HUES64 (cell line): ENCODE results near the gene NAE1. TPM values are rescaled to one million over a fixed set of nuclear protein-coding genes. Genes with fewer than 3 reads are reported as not detected.
"Not testable (repeated sequence)": the region's sequence is repeated elsewhere in the genome, so short reads cannot be mapped to it uniquely, and the experiment has no call there.

ENCODE experiments used
- H3K27ac ChIP-seq: 2 replicates; pipeline ENCODE4 v1.7.0; 2013; ENCODE audit warnings: low read depth, low read length, inconsistent platforms
- H3K27me3 ChIP-seq: 2 replicates; pipeline ENCODE4 v1.6.1; 2013; ENCODE audit warnings: mild to moderate bottlenecking, low read length; ENCODE audit not compliant: insufficient read depth
- H3K36me3 ChIP-seq: 2 replicates; pipeline ENCODE4 v1.6.1; 2013; ENCODE audit warnings: mild to moderate bottlenecking, low read length; ENCODE audit not compliant: insufficient read depth
- H3K4me1 ChIP-seq: 2 replicates; pipeline ENCODE4 v1.6.1; 2013; ENCODE audit warnings: mild to moderate bottlenecking, low read length, moderate library complexity; ENCODE audit not compliant: insufficient read depth
- H3K4me3 ChIP-seq: 2 replicates; pipeline ENCODE4 v1.5.1; 2013; ENCODE audit warnings: mild to moderate bottlenecking, low read length, moderate library complexity
- H3K9ac ChIP-seq: 2 replicates; pipeline ENCODE4 v1.6.1; 2013; ENCODE audit warnings: mild to moderate bottlenecking, low read depth, low read length
- H3K9me3 ChIP-seq: 2 replicates; pipeline ENCODE4 v1.6.1; 2013; ENCODE audit warnings: low read depth, low read length; ENCODE audit not compliant: insufficient read depth
- WGBS: fragments of 150-250, 120-280 bp; methylation state at CpG from one replicate; pipeline ENCODE4 v1.1.7; 2013; ENCODE audit warnings: missing lambda C conversion rate; 5-methylcytosine and 5-hydroxymethylcytosine counted together
- polyA plus RNA-seq, 2 experiments: library from polyadenylated mRNA; stranded (reverse); fragments of 50-300 nt; gene quantifications; one replicate each; pipeline ENCODE4 v1.2.3, GENCODE V29; 2013

The NAE1 gene
- 168 TPM for polyA plus RNA-seq (2013, experiment 1 of 2)
- polyA plus RNA-seq (2013, experiment 2 of 2) = 161 TPM

- under 1% methylated on average over 84 of the region's 84 CpGs for WGBS
- peaks cover 10% of the 10 kb centered on the region; the same call in 1 of the 2 replicates for H3K4me1 ChIP-seq
- H3K36me3 ChIP-seq = peaks cover 24% of the 10 kb centered on the region
- H3K27me3 ChIP-seq = 0 out of 2 replicates have a peak, but pooled peaks cover 3% of the 10 kb centered on the region
- peak within 1 kb of the TSS; percentile 84 for H3K27ac ChIP-seq
- peak within 1 kb of the TSS; percentile 97 for H3K9ac ChIP-seq
- H3K4me3 ChIP-seq = peak within 1 kb of the TSS; percentile 82
- H3K9me3 ChIP-seq = no peaks in the 10 kb centered on the region
Observed at GRCh38 chr16:66830422-66831404, at the start of gene NAE1. Gene NAE1 (minus strand): TSS chr16:66830976. CDS start chr16:66830899, 77 bp downstream.

- WGBS = 85% methylated on average over 5 of the region's 5 CpGs
- Histone ChIP-seq H3K4me1 (peaks cover 10% of the 10 kb centered on the region; the same call in 1 of the 2 replicates), H3K27ac (no peak overlapping the region)
Observed at GRCh38 chr16:66878067-66878466, 47.3 kb upstream of the NAE1 start.

GRCh38 chr16:66874079-66874775, 43.5 kb upstream of the NAE1 start:
- Histone ChIP-seq H3K9ac (no peak overlapping the region), H3K36me3 (no peaks in the 10 kb centered on the region), H3K4me1 (no peaks in the 10 kb centered on the region), H3K4me3 (no peak overlapping the region), H3K27me3 (peaks cover 10% of the 10 kb centered on the region; the same call in 1 of the 2 replicates), H3K9me3 (no peaks in the 10 kb centered on the region), H3K27ac (no peak overlapping the region; the same call in 1 of the 2 replicates)
- WGBS = 0% methylated on average over 1 of the region's 1 CpG

More at GRCh38 chr16:66878067-66878466, 47.3 kb upstream of the NAE1 start:
- Histone ChIP-seq H3K9ac (no peak overlapping the region), H3K4me3 (no peak overlapping the region), H3K36me3 (no peaks in the 10 kb centered on the region), H3K9me3 (no peaks in the 10 kb centered on the region), H3K27me3 (peaks cover 2% of the 10 kb centered on the region; the same call in 1 of the 2 replicates)

- H3K9me3 ChIP-seq = no peaks in the 10 kb centered on the region
- no peaks in the 10 kb centered on the region for H3K4me1 ChIP-seq
- no peak overlapping the region for H3K9ac ChIP-seq
- no peak overlapping the region for H3K27ac ChIP-seq
- H3K36me3 ChIP-seq = no peaks in the 10 kb centered on the region
- H3K27me3 ChIP-seq = peaks cover 10% of the 10 kb centered on the region; the same call in 1 of the 2 replicates
- no peak overlapping the region for H3K4me3 ChIP-seq
Observed at GRCh38 chr16:66873685-66874055, 42.9 kb upstream of the NAE1 start.

GRCh38 chr16:66872943-66873684, 42.3 kb upstream of the NAE1 start:
- peak overlapping the region; percentile 53 for H3K4me3 ChIP-seq
- 5% methylated on average over 39 of the region's 39 CpGs for WGBS
- peak overlapping the region; percentile 48; the same call in 1 of the 2 replicates for H3K9ac ChIP-seq

GRCh38 chr16:66872559-66872942, 41.8 kb upstream of the NAE1 start:
- peaks cover 10% of the 10 kb centered on the region; the same call in 1 of the 2 replicates for H3K27me3 ChIP-seq
- H3K36me3 ChIP-seq = no peaks in the 10 kb centered on the region
- H3K9ac ChIP-seq = 0 out of 2 replicates have a peak overlapping the region, but pooled peaks have one; percentile 48
- H3K27ac ChIP-seq = no peak overlapping the region
- H3K9me3 ChIP-seq = no peaks in the 10 kb centered on the region
- H3K4me1 ChIP-seq = no peaks in the 10 kb centered on the region
- WGBS = 75% methylated on average over 4 of the region's 4 CpGs
- peak overlapping the region; percentile 53 for H3K4me3 ChIP-seq

More at GRCh38 chr16:66872943-66873684, 42.3 kb upstream of the NAE1 start:
- no peak overlapping the region for H3K27ac ChIP-seq
- H3K4me1 ChIP-seq = no peaks in the 10 kb centered on the region
- no peaks in the 10 kb centered on the region for H3K36me3 ChIP-seq
- H3K9me3 ChIP-seq = no peaks in the 10 kb centered on the region
- peaks cover 10% of the 10 kb centered on the region; the same call in 1 of the 2 replicates for H3K27me3 ChIP-seq

GRCh38 chr16:66871840-66872239, 41.1 kb upstream of the NAE1 start:
- Histone ChIP-seq H3K27me3 (peaks cover 10% of the 10 kb centered on the region; the same call in 1 of the 2 replicates), H3K27ac (no peak overlapping the region), H3K4me3 (no peak overlapping the region), H3K9me3 (no peaks in the 10 kb centered on the region), H3K4me1 (no peaks in the 10 kb centered on the region), H3K36me3 (no peaks in the 10 kb centered on the region), H3K9ac (no peak overlapping the region)
- 90% methylated on average over 3 of the region's 3 CpGs for WGBS

GRCh38 chr16:66871363-66871762, 40.6 kb upstream of the NAE1 start:
- H3K9me3 ChIP-seq, H3K4me1 ChIP-seq, H3K36me3 ChIP-seq, H3K27ac ChIP-seq, H3K4me3 ChIP-seq, H3K9ac ChIP-seq: not testable (repeated sequence)
- peaks cover 10% of the 10 kb centered on the region; the same call in 1 of the 2 replicates for H3K27me3 ChIP-seq
- 96% methylated on average over 2 of the region's 2 CpGs for WGBS

GRCh38 chr16:66869424-66869823, 38.6 kb upstream of the NAE1 start:
- Histone ChIP-seq H3K27ac (no peak overlapping the region), H3K27me3 (peaks cover 10% of the 10 kb centered on the region; the same call in 1 of the 2 replicates), H3K36me3 (no peaks in the 10 kb centered on the region), H3K4me3 (no peak overlapping the region), H3K9me3 (no peaks in the 10 kb centered on the region), H3K4me1 (no peaks in the 10 kb centered on the region), H3K9ac (no peak overlapping the region)
- WGBS = 93% methylated on average over 1 of the region's 1 CpG

- Histone ChIP-seq H3K27ac (no peak overlapping the region), H3K27me3 (no peaks in the 10 kb centered on the region), H3K36me3 (no peaks in the 10 kb centered on the region), H3K4me1 (no peaks in the 10 kb centered on the region), H3K9me3 (no peaks in the 10 kb centered on the region), H3K9ac (no peak overlapping the region), H3K4me3 (no peak overlapping the region)
Observed at GRCh38 chr16:66863707-66864106, 32.9 kb upstream of the NAE1 start.
